GM04504 (cell line): ENCODE results near the gene MED12L.
"Not testable (repeated sequence)": the region's sequence is repeated elsewhere in the genome, so short reads cannot be mapped to it uniquely, and the experiment has no call there.

Experiments used
- DNase-seq: peaks from one replicate; pipeline ENCODE4 v3.0.0-alpha.2; 2012; ENCODE audit warnings: low read depth

The MED12L gene

GRCh38 chr3:151377768-151378385 lies 292.4 kb downstream of the MED12L start:
- no peak for DNase-seq

DNA sequence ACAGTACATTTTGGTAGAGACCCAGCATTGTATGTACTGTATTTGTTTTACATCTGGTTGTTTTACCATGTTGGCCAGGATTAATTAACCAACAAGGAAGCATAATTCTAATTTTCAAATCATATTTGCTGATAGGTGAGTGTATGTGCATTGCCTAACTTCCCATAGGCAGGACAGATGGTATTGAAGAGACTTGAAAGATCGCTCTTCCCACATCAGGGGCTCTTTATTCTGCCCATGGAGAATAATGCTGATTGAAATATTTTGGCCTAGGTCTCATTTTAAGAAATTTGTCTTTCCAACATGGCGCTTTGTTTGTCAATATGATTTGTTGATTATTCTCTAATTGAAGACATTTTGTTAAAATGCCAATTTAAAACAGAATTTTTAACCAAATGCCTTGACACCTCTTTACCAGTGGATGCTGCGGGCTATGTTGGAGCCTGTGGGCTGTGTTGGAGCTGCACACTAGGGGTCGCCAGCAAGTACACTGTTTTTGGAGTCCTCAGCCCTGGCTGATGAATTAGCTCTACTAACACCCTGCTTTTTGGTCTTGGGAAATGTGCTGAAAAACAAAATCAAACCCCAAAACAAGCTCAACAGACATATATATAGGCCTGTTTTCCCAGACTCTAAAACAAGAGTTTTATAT lies 293.7 kb downstream of the MED12L start:
- no peak for DNase-seq

DNA sequence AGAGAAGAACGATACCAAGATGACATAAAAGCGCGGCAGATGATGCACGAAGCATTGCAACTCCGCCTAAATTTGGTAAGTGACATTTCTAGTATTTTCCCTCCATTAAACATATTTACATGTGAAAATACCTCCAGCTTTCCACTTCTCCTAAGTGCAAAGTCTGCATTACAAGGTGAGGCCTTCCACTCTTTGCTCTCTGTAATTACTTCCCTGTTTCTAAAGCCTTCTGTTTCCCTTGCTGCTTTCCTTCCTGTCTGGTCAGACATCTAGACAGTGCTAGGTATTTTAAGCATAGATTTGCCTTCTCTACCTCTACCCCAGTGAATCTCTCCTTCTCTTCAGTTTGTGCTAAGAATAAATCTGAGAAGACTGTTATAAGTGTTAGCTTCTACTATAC lies 297.2 kb downstream of the MED12L start:
- DNase-seq = no peak

GRCh38 chr3:151383111-151383510 lies 297.6 kb downstream of the MED12L start:
- DNase-seq = no peak

DNA sequence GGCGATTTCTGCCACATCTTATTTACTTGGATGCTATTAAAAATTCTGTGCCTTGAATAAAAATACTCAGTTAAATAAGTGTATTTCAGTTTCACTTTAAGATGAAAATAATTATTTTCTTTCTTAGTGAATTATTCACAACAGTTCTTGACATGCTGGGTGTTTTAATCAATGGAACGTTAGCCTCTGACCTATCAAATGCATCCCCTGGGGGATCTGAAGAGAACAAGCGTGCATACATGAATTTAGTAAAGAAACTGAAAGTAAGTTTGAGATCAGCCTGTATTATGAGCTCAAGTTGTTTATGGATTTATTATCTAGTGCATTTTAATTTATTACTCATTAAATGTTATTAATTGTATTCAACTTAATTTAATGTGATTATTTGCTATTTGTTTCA lies 298.5 kb downstream of the MED12L start:
- no peak for DNase-seq

DNA sequence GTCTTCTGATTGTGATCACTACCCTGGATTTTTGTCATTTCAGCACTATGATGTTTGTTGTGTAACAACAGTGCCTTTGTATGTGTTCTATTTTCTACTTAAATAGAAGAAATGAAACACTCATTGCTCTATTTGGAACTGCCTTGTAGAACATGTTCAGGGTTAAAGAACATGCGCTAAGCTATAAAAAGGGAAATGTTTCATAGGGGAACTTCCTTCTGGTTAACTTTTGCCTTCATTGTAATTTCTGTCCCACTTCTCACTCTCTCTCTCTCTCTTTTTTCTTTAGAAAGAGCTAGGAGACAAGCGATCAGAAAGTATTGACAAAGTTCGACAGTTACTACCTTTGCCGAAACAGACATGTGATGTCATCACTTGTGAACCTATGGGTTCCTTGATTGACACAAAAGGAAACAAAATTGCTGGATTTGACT lies 299.3 kb downstream of the MED12L start, which contains the start of gene P2RY12:
Gene P2RY12, minus strand, starts transcription at position 13 of the 434 bp plus-strand sequence. CDS start 45,908 bp downstream, outside the sequence.
- no peak for DNase-seq

DNA sequence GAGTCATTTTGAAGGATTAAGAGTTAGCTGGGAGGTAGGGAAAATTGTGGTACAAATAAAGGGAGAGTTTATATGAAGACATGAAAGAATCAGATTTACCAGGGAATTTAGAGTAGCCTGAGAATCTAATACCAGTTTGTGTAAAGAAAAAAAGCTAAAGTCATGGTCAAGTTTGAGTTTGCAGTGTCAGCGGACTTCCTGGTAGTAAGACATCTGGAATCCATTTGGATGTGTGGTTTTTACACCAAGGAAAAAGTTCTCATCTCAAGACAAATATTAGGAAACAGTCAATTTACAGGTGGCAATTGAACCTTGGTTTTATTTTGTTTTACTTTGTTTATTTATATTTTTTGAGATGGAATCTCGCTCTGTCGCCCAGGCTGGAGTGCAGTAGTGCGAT lies 300.6 kb downstream of the MED12L start:
- peak; percentile 35 for DNase-seq

- DNase-seq = no peak
These were observed 302.0 kb downstream of the MED12L start for GRCh38 chr3:151387432-151387831.

DNA sequence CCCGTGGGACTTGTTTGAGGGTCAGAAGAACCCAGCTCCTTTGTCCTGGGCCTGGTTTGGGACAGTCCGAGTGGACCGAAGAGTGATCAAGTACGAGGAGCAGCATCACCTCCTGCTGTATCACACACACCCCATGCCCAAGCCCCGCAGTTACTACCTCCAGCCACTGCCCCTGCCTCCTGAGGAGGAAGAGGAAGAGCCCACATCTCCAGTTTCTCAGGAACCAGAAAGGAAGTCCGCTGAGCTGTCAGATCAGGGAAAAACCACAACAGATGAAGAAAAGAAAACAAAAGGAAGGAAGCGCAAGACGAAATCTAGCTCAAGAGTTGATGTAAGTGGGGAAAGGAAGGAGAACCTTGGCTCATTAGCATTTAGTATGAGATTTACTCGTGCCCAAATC lies 302.4 kb downstream of the MED12L start:
- DNase-seq = no peak

GRCh38 chr3:151391720-151392119 lies 306.3 kb downstream of the MED12L start:
- no peak for DNase-seq

DNA sequence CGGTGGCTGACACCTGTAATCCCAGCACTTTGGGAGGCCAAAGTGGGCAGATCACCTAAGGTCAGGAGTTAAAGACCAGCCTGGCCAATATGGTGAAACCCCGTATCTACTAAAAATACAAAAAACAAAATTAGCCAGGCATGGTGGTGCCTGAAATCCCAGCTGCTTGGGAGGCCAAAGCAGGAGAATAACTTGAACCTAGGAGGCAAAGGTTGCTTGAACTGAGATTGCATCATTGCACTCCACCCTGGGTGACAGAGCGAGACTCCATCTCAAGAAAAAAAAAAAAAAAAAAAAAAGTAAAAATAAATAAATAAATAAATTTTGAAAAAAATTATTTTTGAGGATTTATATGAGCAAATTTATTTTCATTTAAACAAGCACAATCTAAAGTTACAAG lies 306.7 kb downstream of the MED12L start:
- DNase-seq = not testable (repeated sequence)

- no peak for DNase-seq
These were observed 307.8 kb downstream of the MED12L start for GRCh38 chr3:151393146-151393830.

DNA sequence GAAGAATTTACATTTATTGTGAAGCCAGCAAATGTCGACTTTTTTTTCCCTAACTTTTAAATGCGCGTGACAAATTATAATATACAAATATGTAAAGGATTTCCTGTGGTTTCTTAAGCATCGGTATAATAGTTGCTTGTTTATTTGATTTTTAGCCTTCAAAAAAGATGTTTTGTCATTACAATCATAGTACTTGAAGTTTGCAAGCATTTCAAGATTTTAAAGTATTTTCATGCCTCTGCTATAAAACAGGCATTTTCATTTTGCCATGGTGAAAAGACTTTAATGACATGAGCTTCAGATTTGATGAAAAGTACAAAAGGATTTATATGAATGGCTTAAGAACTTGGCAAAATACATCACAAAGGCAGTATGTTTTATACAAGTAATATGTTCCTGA lies 308.5 kb downstream of the MED12L start:
- no peak for DNase-seq

- no peak for DNase-seq
These were observed 309.1 kb downstream of the MED12L start for GRCh38 chr3:151394611-151395010.

- DNase-seq = no peak
These were observed 310.3 kb downstream of the MED12L start for GRCh38 chr3:151395806-151396205.

- no peak for DNase-seq
These were observed 313.4 kb downstream of the MED12L start for GRCh38 chr3:151398895-151399294.

GRCh38 chr3:151400341-151400740 lies 314.9 kb downstream of the MED12L start:
- DNase-seq = no peak

- DNase-seq = no peak
These were observed 316.9 kb downstream of the MED12L start for GRCh38 chr3:151402349-151402748.

- DNase-seq = peak; percentile 56
These were observed 317.8 kb downstream of the MED12L start for GRCh38 chr3:151403246-151403645.

GRCh38 chr3:151404316-151404715 lies 318.9 kb downstream of the MED12L start:
- peak; percentile 51 for DNase-seq

DNA sequence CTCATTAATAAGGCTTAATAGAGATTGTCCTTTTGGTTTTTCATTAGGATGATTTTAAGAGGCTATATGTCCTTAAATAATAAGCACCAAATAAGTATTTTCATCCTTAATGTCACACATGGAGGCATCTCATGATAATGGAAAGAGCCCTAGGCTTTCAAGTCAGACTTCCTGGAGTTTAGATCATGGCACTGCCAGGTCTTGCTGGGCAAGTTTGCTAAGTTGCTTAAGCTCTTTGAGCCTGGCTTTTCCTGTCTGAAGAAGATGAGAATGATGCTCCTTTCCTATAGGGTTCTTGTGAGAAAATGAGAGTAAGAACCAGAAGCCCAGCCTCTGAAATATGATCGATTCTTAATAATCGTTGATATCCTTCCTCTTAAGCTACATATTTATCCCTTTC lies 322.5 kb downstream of the MED12L start:
- no peak for DNase-seq

GRCh38 chr3:151410891-151411559 lies 325.6 kb downstream of the MED12L start:
- no peak for DNase-seq

DNA sequence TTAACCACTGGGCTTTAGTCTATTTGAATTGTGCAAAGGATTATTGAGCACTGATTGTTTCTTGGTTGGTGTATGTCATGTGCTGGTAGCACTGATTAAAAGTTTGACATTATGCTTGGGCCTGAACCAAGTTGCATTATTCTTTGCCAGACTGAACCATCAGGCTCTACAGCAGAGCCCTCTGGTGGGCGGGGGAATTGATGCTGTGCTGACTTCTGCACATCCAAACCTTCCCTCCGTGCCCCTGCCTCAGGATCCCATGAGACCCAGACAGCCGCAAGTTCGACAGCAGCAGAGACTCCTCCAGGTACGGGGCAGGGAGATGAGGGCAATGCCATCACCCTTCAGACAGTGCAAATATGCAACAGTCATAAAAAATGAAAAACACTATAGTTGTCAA lies 327.5 kb downstream of the MED12L start:
- DNase-seq = no peak
